VCaP (cell line): Measurements from ENCODE around the gene TSPYL2.

Source experiments
- H3K27ac ChIP-seq: fragments of 450-650 bp; 2 replicates; pipeline ENCODE4 v1.5.1; 2017
- CTCF ChIP-seq: fragments of 450-650 bp; conservative IDR thresholded peaks from 2 replicates; pipeline ENCODE4 v1.5.1; 2017; ENCODE audit warnings: mild to moderate bottlenecking, moderate library complexity

Gene TSPYL2

DNA sequence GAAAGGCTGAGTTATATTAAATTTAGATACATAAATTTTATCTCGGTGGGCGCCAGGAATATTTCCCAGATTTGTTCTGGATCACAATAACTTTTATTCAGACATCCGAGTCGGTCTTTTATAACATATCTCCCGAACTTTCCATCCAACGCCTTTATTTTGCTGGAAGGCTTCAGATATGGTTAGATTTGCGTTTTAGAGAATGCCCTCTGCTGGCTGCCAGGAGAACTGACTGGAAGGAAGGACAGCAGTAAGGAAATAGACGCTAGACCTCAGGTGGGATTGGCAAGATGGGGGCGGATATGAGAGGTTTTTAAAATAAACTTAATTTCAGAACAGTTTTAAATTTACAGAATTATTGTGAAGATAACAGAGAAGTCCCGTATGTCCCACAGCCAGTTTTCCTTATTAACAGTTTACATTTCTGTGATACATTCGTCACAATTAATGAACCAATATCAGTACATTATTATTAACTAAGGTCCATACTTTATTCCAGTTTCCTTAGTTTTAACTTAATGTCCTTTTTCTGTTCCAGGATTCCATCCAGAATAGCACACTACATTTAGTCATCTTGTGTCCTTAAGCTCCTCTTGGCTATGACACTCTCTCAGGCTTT lies 7.2 kb downstream of the TSPYL2 start:
- TF ChIP-seq CTCF = peak; percentile 69
- peak overlapping the region; percentile 58 for H3K27ac ChIP-seq

DNA sequence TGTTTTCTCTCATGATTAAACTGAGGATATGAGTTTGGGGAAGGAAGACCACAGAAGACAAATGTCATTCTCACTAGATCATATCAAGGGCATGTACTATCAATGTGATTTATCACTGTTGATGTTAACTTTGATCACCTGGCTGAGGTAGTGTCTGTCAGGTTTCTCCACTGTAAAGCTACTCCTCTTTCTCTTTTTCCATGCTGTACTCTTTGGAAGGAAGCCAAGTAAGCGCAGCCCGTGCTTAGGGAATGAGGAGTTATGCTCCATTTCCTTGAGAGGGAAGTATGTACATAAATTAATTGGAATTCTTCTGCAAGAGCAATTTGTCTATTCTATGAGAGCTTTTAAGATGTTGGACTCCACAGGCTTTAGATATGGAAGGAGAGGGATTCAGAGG lies 7.8 kb downstream of the TSPYL2 start:
- no peak for TF ChIP-seq CTCF
- no peak overlapping the region for H3K27ac ChIP-seq

GRCh38 chrX:53091354-53091753 lies 9.2 kb downstream of the TSPYL2 start:
- no peak for TF ChIP-seq CTCF
- no peak overlapping the region for H3K27ac ChIP-seq

DNA sequence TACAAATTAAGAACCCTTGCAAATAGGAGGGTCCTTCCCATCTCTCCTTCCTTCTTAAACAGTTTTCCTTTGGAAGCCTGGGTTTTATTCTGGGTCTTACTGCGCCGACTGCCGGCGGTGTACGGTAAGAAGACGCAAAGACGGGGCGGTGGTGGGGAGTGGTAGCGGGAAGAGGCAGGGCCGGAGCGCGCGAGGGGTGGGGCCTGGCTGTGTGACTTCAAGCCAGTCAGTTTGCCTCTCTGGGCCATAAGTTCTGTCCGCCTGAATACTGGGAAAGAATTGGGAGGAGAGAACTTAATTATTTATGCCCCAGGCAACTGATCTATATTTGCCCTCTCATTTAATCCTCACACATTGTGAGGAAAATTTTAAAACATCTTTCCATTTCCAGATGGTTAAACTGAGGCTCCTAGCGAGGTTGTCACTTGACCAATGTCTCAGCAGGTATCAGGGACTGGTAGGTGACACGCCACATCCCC lies 11.0 kb downstream of the TSPYL2 start:
- peak; percentile 54 for TF ChIP-seq CTCF
- peak overlapping the region; percentile 55 for H3K27ac ChIP-seq

GRCh38 chrX:53093748-53094581 lies 11.8 kb downstream of the TSPYL2 start, which contains the start of gene KANTR:
TSS of gene KANTR (plus strand) at chrX:53094142. CDS start at chrX:53124273, 30,131 bp downstream.
- TF ChIP-seq CTCF = no peak
- H3K27ac ChIP-seq = peak within 1 kb of the TSS; percentile 55

DNA sequence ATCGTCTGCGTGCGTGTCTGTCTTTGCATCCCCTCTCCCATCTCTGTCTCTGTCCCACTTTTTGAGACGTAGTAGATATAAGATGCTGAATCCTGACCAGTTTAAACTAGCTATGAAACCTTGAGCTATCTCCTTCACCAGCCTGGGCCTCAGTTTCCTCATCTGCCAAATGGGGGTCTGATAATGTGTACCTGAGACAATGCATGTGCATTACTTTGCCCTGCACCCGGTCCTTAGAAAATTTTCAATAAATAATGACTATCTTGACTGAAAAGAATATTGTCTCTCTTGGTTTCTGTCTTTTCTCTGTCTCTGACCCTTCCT lies 12.4 kb downstream of the TSPYL2 start:
- TF ChIP-seq CTCF = no peak
- H3K27ac ChIP-seq = peak overlapping the region; percentile 55

DNA sequence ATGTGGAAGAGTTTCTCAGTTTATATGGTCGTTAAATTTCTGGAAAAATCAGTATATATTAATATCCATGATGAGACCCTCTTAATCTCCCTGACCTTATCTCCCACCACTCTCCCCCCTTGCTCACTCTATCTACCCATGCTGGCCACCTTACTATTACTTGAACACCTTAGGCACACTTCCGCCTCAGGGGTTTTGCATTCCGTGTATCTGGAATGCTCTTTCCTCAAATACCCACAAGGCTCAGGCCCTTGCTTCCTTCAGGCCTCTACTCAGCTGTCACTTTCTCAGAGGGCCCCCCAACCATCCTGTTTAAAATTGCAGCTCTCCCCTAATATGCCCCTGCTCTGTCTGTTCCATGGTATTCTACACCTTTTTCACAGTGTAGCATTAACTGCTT lies 13.6 kb downstream of the TSPYL2 start:
- no peak for TF ChIP-seq CTCF
- H3K27ac ChIP-seq = no peak overlapping the region
